Prostate gland (tissue), 2 donors: ENCODE results near the gene TRAPPC4.

ENCODE experiments used
- POLR2A ChIP-seq: fragments of 450-650 bp; IDR thresholded peaks from one replicate; pipeline ENCODE4 v1.6.1; 2016; ENCODE audit warnings: antibody characterized with exemption, mild to moderate bottlenecking
- TF ChIP-seq, protein P1 (sequence below), 4 experiments: fragments of 200-600 bp in 2 of 4; fragments of 450-650 bp in 2 of 4; sonication (generic) in 2 of 4; IDR thresholded peaks; 1 replicate in 3 of 4; 2 replicates in 1 of 4; pipeline ENCODE4 v1.5.1; 2016 to 2019; ENCODE audit warnings: antibody characterized with exemption in 4 of 4, mild to moderate bottlenecking in 2 of 4, moderate library complexity in 2 of 4

DNA sequence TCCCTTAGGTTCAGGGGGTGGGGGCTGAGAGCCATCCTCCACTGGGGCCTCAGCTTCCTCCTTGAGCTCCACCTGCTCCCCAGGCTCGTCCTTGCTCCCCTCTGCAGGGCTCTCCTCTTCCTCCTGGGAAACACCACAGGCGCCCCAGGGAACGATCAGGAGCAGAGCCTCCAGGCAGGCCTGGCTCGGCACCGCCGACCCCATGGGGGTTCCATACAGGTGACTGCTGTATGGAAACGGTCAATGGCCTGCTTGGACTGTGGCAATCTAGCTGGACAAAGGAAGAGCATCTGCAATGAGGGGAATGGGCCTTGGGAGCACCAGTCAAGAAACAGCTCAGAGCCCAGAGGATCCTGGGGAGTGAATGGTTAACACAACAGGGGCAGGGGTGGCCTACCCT is 30.5 kb downstream of the TRAPPC4 start:
- TF ChIP-seq, protein P1, sequence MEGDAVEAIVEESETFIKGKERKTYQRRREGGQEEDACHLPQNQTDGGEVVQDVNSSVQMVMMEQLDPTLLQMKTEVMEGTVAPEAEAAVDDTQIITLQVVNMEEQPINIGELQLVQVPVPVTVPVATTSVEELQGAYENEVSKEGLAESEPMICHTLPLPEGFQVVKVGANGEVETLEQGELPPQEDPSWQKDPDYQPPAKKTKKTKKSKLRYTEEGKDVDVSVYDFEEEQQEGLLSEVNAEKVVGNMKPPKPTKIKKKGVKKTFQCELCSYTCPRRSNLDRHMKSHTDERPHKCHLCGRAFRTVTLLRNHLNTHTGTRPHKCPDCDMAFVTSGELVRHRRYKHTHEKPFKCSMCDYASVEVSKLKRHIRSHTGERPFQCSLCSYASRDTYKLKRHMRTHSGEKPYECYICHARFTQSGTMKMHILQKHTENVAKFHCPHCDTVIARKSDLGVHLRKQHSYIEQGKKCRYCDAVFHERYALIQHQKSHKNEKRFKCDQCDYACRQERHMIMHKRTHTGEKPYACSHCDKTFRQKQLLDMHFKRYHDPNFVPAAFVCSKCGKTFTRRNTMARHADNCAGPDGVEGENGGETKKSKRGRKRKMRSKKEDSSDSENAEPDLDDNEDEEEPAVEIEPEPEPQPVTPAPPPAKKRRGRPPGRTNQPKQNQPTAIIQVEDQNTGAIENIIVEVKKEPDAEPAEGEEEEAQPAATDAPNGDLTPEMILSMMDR (IDR thresholded peaks at IDR 0.05), result no peak
- no peak for TF ChIP-seq POLR2A
